Measurements from ENCODE around the gene MT1H.
"Not testable (repeated sequence)": the region's sequence is repeated elsewhere in the genome, so short reads cannot be mapped to it uniquely, and the experiment has no call there.

MT1H gene

GRCh38 chr16:56669005-56669839 lies at the start of gene MT1H:
TSS of gene MT1H (plus strand) at chr16:56669814. CDS start at chr16:56669885, 71 bp downstream.
- DNase-seq (ENCODE audit: low read depth in 1 of 2, low spot score in 1 of 2), result no peak

- DNase-seq (ENCODE audit: low read depth in 1 of 2, low spot score in 1 of 2), result no peak
Observed at GRCh38 chr16:56620339-56620897, 49.2 kb upstream of the MT1H start.

- not testable (repeated sequence) for DNase-seq (ENCODE audit: low read depth in 1 of 2, low spot score in 1 of 2)
Observed at GRCh38 chr16:56621665-56622445, 47.8 kb upstream of the MT1H start.

DNA sequence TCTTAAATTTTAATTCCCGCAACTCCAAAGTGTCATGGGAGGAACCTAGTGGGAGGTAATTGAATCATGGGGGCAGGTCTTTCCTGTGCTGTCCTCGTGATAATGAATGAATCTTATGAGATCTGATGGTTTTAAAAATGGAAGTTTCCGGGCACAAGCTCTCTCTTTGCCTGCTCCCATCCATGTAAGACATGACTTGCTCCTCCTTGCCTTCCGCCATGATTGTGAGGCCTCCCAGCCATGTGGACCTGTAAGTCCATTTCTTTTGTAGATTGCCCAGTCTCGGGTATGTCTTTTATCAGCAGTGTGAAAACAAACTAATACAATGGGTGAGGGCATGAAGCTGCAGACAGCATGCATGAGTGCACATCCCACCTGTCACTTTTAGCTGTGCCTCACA lies 46.4 kb upstream of the MT1H start:
- DNase-seq (ENCODE audit: low read depth in 1 of 2, low spot score in 1 of 2), result not testable (repeated sequence)

GRCh38 chr16:56623637-56624036 lies 46.0 kb upstream of the MT1H start:
- no peak for DNase-seq (ENCODE audit: low read depth in 1 of 2, low spot score in 1 of 2)

DNA sequence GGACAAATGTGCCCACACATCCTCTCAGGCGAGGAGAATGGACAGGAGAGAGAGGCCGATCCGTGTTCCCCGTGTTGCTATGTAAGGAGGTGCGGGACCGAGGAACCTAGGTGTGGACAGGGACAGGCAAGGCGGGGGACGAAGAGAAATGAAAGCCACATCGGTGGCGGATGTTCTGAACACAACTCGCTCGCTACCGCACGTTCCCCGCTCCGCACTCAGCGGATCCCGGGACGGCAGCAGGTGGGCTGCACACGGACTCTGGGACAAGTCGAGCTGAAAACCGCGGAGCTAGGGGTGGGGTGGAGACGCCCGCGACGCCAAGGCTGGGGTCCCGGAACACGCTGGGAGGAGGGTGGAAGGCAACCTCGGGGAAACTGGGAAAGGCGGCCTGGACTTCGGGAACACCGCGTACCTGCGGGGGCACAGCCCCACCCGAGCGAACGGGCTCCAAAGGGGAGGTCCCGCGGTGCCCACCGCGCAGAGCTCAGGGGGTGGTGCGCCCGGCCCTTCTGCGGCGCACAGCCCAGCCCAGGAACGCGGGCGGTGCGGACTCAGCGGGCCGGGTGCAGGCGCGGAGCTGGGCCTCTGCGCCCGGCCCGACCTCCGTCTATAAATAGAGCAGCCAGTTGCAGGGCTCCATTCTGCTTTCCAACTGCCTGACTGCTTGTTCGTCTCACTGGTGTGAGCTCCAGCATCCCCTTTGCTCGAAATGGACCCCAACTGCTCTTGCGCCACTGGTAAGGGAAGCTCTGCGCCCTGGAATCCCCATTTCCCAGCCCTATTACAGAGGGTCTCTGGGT lies 44.3 kb upstream of the MT1H start, which contains the start of gene MT1E:
Gene MT1E, plus strand, starts transcription at position 642 of the 803 bp plus-strand sequence. Its CDS starts 71 bp downstream, at position 713.
- DNase-seq (ENCODE audit: low read depth in 1 of 2, low spot score in 1 of 2), result peak in 1 of 2 donors; percentile 59

DNA sequence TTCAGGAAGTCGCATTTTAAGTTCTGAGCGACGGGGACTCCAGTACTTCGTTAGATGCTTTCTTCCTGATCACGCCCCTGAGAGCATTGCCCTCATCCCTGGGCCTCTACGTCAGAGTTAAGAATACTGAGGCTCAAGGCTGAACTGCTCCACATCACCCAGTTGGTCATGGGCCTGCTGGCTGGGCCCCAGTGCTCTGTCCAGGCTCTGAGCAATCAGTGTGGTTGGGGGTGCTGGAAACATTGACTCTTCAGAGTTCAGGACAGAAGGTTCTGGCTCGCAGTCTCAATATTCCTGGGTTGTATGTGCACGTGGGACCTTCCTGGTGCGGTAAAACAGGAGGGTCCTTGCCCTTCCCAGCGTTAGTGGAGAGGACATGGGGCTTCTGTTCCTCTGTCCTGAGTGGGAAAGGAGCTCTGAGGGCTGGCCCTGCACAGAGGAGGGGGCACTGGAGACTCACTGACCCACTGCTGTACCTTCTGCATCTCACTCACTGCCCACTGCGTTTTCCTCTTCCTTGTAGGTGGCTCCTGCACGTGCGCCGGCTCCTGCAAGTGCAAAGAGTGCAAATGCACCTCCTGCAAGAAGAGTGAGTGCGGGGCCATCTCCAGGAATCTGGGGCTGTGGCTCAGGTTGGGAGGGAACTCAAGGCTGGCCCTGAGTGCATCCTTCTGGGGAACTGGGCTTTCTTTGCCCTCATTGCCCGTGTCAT lies 43.5 kb upstream of the MT1H start:
- DNase-seq (ENCODE audit: low read depth in 1 of 2, low spot score in 1 of 2), result no peak

DNA sequence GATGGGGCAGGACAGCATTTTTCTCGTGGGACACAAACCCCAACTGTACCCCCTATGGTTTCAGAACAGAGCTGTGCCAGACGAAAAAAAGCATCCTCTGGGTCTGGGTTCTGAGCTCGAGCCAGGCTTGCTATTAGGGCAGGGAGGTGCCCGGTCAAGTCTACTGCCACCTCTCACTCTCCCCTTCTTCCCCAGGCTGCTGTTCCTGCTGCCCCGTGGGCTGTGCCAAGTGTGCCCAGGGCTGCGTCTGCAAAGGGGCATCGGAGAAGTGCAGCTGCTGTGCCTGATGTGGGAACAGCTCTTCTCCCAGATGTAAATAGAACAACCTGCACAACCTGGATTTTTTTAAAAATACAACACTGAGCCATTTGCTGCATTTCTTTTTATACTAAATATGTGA lies 42.9 kb upstream of the MT1H start:
- DNase-seq (ENCODE audit: low read depth in 1 of 2, low spot score in 1 of 2), result no peak

DNA sequence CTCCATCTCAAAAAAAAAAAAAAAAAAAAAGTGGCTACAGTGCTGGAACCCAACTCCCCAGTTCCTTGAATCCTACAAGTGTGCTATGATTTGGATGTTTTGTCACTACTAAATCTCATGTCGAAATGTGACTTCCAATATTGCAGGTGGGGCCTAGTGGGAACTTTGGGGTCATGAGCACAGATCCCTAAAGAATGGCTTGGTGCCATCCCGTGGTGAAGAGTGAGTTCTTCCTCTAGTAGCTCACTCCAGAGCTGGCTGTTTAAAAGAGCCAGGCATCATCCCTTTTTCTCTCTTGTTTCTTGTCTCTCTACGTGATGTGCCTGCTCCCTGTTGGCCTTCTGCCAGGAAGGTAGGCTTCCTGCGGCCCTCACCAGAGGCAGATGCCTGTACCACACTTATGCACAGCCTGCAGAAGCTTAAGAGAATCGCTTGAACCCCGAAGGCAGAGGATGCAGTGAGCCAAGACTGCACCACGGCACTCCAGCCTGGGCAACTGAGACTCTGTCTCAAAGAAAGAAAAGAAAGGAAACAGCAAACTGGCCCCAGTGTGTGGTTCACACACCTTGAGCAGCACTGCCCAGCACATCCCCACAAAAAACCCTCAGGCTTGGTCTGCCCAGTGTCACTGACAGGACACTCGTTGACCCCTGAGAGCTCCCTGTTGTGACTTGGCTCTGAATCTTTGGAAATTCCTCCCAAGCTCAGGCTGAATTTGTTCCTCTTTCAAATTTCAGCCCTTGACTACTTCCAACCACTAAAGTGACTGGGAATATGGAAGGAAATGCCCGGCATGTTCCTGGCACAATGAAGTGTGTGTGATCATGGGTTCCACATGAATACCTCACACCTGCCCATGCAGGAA lies 40.9 kb upstream of the MT1H start:
- DNase-seq (ENCODE audit: low read depth in 1 of 2, low spot score in 1 of 2), result no peak

DNA sequence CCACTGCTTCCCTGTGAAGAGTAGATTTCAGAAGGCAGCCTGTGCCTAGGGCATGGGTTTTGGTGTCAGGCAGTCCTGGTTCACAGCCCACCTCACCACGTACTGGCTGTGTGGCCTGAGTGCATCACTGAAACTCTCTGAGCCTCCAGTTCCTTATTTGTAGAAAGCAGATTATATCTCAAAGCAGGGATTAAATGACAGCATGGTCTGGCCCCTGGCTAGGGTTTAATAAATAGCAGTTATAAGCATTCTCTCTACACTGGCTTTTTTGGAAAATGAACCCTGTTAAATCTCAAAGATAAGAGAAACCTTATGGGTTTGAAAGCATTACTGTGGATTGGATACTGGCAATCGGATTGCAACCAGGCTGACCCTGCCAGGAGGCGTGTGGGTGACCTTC lies 40.1 kb upstream of the MT1H start:
- no peak for DNase-seq (ENCODE audit: low read depth in 1 of 2, low spot score in 1 of 2)

DNA sequence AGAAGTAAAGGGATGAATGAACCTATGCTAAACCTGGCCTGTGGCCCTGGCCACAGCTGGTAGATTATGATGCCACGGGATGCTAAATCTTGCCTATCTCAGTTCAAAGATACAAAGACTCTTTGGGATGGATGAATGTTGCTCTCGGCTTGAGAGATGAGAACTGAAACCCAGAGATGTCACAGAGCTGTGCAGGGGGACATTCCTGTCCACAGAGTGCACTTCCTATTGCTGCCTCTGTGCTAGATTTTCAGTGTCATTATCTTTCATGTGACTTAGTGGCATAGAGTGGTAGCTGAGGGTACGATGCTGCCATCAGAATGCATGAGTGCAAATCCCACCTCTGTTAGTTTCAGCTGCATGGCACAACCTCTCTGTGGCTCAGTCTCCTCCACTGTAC lies 39.5 kb upstream of the MT1H start:
- DNase-seq (ENCODE audit: low read depth in 1 of 2, low spot score in 1 of 2), result no peak

GRCh38 chr16:56631197-56631596 lies 38.4 kb upstream of the MT1H start:
- DNase-seq (ENCODE audit: low read depth in 1 of 2, low spot score in 1 of 2), result no peak

DNA sequence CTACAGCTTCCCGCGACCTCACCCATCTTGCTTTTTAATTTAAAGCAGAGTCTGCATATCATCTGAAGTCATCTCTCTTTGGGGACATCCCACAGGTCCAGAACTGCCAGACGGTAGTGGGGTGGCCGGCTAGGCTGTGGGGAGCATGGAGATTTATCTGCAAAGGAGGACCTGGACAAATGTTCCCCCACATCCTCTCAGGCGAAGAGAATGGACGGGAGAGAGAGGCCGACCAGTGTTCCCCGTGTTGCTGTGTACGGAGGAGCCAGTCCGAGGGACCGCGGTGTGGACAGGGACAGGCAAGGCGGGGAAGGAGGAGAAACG lies 37.8 kb upstream of the MT1H start:
- DNase-seq (ENCODE audit: low read depth in 1 of 2, low spot score in 1 of 2), result no peak

- no peak for DNase-seq (ENCODE audit: low read depth in 1 of 2, low spot score in 1 of 2)
Observed at GRCh38 chr16:56632156-56632847, 37.3 kb upstream of the MT1H start, which contains the start of gene MT1M. TSS of gene MT1M (plus strand) at chr16:56632659. CDS start at chr16:56632732, 73 bp downstream.

DNA sequence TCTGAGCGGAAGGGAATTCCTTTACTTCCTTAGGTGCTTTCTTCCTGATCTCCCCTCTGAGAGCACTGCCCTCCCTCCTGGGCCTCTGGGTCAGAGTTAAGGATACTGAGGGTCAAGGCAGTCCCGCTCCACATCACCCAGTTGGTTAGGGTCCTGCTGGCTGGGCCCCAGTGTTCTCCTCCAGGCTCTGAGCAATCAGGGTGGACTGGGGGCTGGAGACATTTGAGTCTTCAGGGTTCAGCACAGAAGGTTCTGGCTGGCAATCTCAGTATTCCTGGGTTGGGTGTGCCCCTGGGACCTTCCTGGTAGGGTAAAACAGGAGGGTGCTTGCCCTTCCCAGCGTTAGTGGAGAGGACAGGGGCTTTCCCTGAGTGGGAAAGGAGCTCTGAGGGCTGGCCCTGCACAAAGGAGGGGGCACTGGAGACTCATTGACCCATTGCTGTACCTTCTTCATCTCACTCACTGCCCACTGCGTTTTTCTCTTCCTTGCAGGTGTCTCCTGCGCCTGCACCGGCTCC lies 36.7 kb upstream of the MT1H start:
- no peak for DNase-seq (ENCODE audit: low read depth in 1 of 2, low spot score in 1 of 2)

GRCh38 chr16:56633535-56633934 lies 36.1 kb upstream of the MT1H start:
- DNase-seq (ENCODE audit: low read depth in 1 of 2, low spot score in 1 of 2), result no peak

DNA sequence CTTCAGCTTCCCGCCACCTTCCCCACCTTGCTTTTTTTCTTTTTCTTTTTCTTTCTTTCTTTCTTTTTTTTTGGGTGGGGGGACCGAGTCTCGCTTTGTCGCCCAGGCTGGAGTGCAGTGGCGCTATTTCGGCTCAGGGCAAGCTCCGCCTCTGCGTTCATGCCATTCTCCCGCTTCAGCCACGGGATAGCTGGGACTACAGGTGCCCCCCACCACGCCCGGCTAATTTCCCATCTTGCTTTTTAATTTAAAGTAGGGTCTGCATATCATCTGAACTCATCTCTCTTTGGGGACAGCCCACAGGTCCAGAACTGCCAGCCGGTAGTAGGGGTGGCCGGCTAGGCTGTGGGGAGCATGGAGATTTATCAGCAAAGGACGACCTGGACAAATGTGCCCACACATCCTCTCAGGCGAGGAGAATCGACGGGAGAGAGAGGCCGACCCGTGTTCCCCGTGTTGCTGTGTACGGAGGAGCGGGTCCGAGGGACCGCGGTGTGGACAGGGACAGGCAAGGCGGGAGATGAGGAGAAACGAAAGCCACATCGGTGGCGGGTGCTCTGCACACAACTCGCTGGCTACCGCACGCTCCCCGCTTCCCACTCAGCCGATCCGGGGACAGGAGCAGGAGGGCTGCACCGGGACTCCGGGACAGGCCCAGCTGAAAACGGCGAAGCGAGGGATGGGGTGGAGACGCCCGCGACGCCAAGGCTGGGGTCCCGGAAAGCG lies 34.7 kb upstream of the MT1H start:
- no peak for DNase-seq (ENCODE audit: low read depth in 1 of 2, low spot score in 1 of 2)

- DNase-seq (ENCODE audit: low read depth in 1 of 2, low spot score in 1 of 2), result no peak
Observed at GRCh38 chr16:56635441-56635967, 34.1 kb upstream of the MT1H start.

Data from activated CD4-positive, alpha-beta T cell treated with anti-CD3 and anti-CD28 coated beads, Interleukin-2, amount 50 U/mL, for 24 hours (primary cell).